Mucosa of gallbladder (tissue), 1 donor: ENCODE results near the gene CDAN1. TPM values are rescaled to one million over a fixed set of nuclear protein-coding genes. Genes with fewer than 3 reads are reported as not detected.

Source experiments
- DNase-seq: peaks from one replicate; pipeline ENCODE4 v3.0.0-alpha.2; 2020; ENCODE audit warnings: low spot score
- total RNA-seq: library from RNA; stranded (reverse); gene quantifications from one replicate; pipeline ENCODE4 v1.2.1, GENCODE V29; 2021
- donor health status: DM: no; HTN: no; CAD: no.

The CDAN1 gene
- total RNA-seq, 1 donor from 2014 or later: 23.9 TPM

- no peak for DNase-seq
Measured at GRCh38 chr15:42733027-42733426, 3.9 kb downstream of the CDAN1 start.

GRCh38 chr15:42732095-42732827, 4.7 kb downstream of the CDAN1 start:
- no peak for DNase-seq

- DNase-seq: no peak
Measured at GRCh38 chr15:42731461-42731860, 5.5 kb downstream of the CDAN1 start.

GRCh38 chr15:42730536-42730935, 6.4 kb downstream of the CDAN1 start:
- no peak for DNase-seq

GRCh38 chr15:42730135-42730534, 6.8 kb downstream of the CDAN1 start:
- no peak for DNase-seq

- no peak for DNase-seq
Measured at GRCh38 chr15:42729409-42729808, 7.5 kb downstream of the CDAN1 start.

- no peak for DNase-seq
Measured at GRCh38 chr15:42728972-42729371, 8.0 kb downstream of the CDAN1 start.

- DNase-seq: no peak
Measured at GRCh38 chr15:42728560-42728959, 8.4 kb downstream of the CDAN1 start.

GRCh38 chr15:42727750-42728381, 9.1 kb downstream of the CDAN1 start:
- DNase-seq: no peak

GRCh38 chr15:42726114-42726513, 10.8 kb downstream of the CDAN1 start:
- DNase-seq: no peak

- no peak for DNase-seq
Measured at GRCh38 chr15:42725331-42725903, 11.5 kb downstream of the CDAN1 start.

GRCh38 chr15:42724276-42724675, 12.7 kb downstream of the CDAN1 start:
- no peak for DNase-seq

- no peak for DNase-seq
Measured at GRCh38 chr15:42723068-42723467, 13.9 kb downstream of the CDAN1 start.

GRCh38 chr15:42721916-42722315, 15.0 kb downstream of the CDAN1 start:
- no peak for DNase-seq

GRCh38 chr15:42721016-42721415, 15.9 kb downstream of the CDAN1 start:
- no peak for DNase-seq

- no peak for DNase-seq
Measured at GRCh38 chr15:42720071-42720470, 16.9 kb downstream of the CDAN1 start.

GRCh38 chr15:42719043-42719442, 17.9 kb downstream of the CDAN1 start:
- DNase-seq: no peak

GRCh38 chr15:42716626-42717025, 20.3 kb downstream of the CDAN1 start:
- no peak for DNase-seq

- no peak for DNase-seq
Measured at GRCh38 chr15:42716125-42716524, 20.8 kb downstream of the CDAN1 start.

- no peak for DNase-seq
Measured at GRCh38 chr15:42712584-42712983, 24.3 kb downstream of the CDAN1 start.

- DNase-seq: no peak
Measured at GRCh38 chr15:42711746-42712145, 25.2 kb downstream of the CDAN1 start.

GRCh38 chr15:42710662-42711061, 26.3 kb downstream of the CDAN1 start:
- no peak for DNase-seq

GRCh38 chr15:42707873-42708544, 28.9 kb downstream of the CDAN1 start:
- no peak for DNase-seq
